GM23248 (cell line): ENCODE results near the gene CA5B.

Experiments
- EZH2 ChIP-seq: fragments of 200-600 bp; sonication (generic); IDR thresholded peaks from 2 replicates; pipeline ENCODE4 v1.6.1; 2018; ENCODE audit warnings: antibody characterized with exemption, mild to moderate bottlenecking; ENCODE audit not compliant: insufficient read depth, poor library complexity, severe bottlenecking
- EZH2phosphoT487 ChIP-seq: fragments of 200-600 bp; sonication (generic); IDR thresholded peaks from 2 replicates; pipeline ENCODE4 v1.6.1; 2018; ENCODE audit warnings: antibody characterized with exemption, moderate library complexity, mild to moderate bottlenecking, low read depth; ENCODE audit not compliant: insufficient read depth

DNA sequence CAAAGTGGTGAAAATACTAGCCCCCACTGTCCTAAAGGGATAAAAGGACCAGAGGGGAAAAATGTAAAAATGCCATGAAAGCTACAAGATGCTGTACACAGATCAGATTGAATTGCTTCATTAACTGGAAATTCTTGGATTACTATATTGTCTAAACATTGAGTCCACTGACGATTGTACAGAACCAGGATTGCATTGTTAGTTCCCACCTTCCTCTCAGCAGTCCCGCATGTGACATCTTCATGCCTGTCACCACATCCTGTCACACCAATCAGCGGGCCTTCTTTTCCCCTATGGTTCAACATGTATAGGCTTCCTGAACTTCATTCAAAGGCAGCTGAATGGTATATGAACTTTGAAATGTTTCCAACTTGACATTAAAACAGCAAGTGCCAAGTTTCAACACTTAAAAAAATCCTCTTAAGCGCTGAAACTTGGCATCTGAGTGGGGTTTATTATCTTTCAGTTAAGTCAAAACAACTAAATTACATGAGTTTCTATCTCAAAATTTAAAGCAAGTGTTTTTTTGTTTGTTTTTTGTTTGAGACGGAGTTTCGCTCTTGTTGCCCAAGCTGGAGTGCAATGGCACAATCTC lies 76.8 kb downstream of the CA5B start:
- TF ChIP-seq EZH2 (no peak), EZH2phosphoT487 (no peak)
